Activated naive CD8-positive, alpha-beta T cell (primary cell): ENCODE results near the gene MAX.

Experiments
- H3K27ac Mint-ChIP-seq: one replicate; pipeline ENCODE4 v1.8.0; 2021; ENCODE audit warnings: mixed read lengths
- H3K27me3 Mint-ChIP-seq: one replicate; pipeline ENCODE4 v1.8.0; 2021; ENCODE audit warnings: mixed read lengths
- H3K36me3 Mint-ChIP-seq: one replicate; pipeline ENCODE4 v1.8.0; 2021; ENCODE audit warnings: mixed read lengths
- H3K4me1 Mint-ChIP-seq: one replicate; pipeline ENCODE4 v1.8.0; 2021; ENCODE audit warnings: low read depth, mixed read lengths
- H3K4me3 Mint-ChIP-seq: one replicate; pipeline ENCODE4 v1.8.0; 2021; ENCODE audit warnings: mild to moderate bottlenecking, mixed read lengths
- H3K9me3 Mint-ChIP-seq: one replicate; pipeline ENCODE4 v1.8.0; 2021; ENCODE audit warnings: low read depth, mixed read lengths

Gene MAX, protein sequence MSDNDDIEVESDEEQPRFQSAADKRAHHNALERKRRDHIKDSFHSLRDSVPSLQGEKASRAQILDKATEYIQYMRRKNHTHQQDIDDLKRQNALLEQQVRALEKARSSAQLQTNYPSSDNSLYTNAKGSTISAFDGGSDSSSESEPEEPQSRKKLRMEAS

DNA sequence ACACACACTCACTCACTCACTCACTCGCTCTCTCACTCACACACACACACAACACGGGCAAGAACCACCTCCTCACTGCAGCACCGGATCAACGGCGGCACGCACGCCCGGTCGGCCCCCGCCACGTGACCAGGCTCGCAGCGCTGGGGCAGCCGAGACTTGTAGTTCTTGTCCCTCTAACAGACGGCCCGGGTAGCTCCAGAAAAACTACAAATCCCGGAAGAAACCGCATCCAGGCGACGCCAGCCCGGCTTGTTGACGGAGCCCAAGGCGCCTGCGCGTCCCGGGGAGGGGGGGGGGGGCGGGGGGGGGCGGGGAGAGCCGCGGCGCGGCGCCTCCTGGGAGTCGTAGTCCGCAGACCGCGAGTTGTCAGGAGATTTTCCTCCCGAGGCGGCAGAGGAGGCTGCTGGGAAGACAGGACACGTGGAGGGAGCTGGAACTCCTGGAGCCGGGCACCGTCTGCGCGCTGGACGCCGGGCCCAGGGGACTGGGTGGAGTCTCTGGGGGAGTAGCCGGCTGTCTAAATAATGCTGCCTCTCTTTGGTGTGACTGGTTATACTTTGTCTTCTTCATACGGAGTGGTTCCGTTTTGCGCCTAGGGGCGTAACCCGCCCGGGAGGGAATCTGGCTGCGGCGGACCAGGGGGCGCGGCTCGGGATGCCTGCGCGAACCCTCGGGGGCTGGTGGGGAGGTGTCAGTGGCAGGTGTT lies at the start of gene MAX:
Gene MAX, minus strand, starts transcription at position 77 of the 709 bp plus-strand sequence. CDS start 178 bp downstream, outside the sequence.
- peak within 1 kb of the TSS; percentile 97 for H3K27ac Mint-ChIP-seq
- H3K36me3 Mint-ChIP-seq = peaks cover 3% of the 10 kb centered on the region
- peak within 1 kb of the TSS; percentile 96 for H3K4me3 Mint-ChIP-seq
- H3K4me1 Mint-ChIP-seq = peaks cover 36% of the 10 kb centered on the region
- H3K27me3 Mint-ChIP-seq = no peaks in the 10 kb centered on the region
- H3K9me3 Mint-ChIP-seq = no peaks in the 10 kb centered on the region

DNA sequence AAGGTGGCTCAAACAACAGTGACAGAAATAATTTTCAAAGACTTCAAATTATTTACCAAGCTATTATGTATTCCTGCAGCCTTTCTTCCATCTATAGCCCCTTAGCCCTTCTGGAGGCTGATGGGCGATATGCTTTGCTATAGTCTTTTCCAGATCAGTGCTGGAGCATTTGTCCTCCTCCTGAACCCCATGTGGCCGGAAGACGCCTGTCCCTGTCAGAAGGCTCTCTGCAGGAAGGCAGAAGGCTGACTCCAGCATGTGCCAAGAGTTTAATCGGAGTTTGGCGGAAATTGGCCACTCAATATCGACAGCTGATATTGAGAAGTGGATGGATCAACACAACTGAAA lies 49.3 kb upstream of the MAX start:
- no peaks in the 10 kb centered on the region for H3K4me1 Mint-ChIP-seq

DNA sequence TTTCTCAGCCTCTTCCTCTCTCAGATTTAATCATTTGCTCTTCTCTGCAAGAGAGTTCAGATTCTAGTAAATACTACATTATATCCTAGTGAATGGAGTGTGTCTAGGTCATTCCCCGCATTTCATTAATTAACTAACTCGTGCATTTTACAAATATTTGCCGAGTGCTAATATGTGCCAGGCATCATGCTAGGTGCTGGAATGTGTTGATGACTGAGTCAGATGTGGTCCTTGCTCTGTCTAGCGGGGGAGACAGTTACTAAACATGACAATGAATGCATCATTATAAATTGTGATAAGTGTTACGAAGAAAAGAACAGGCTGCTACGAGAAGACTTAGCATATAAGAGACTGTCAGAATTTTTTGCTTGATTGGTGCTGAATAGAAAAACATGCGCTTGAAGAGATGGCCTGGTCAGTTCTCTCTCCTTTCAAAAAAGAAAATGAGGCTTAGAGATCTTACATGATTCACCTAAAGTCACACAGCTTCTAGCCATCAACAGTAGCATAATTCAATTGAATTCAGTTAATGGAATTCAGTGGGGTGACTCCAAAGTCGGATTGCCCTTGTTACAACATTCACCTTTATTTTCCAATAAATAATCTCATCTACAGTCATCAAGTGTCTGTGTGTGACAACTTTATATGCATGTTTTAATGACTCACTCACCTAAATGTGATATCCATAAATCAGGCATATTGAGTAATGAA lies 48.7 kb upstream of the MAX start:
- Mint-ChIP-seq H3K4me1 (no peaks in the 10 kb centered on the region), H3K27me3 (peaks cover 2% of the 10 kb centered on the region), H3K36me3 (no peaks in the 10 kb centered on the region), H3K9me3 (no peaks in the 10 kb centered on the region), H3K4me3 (no peak overlapping the region), H3K27ac (no peak overlapping the region)

More for the DNA sequence above, 49.3 kb upstream of the MAX start:
- no peaks in the 10 kb centered on the region for H3K9me3 Mint-ChIP-seq
- no peak overlapping the region for H3K27ac Mint-ChIP-seq
- no peak overlapping the region for H3K4me3 Mint-ChIP-seq
- peaks cover 2% of the 10 kb centered on the region for H3K27me3 Mint-ChIP-seq
- no peaks in the 10 kb centered on the region for H3K36me3 Mint-ChIP-seq

DNA sequence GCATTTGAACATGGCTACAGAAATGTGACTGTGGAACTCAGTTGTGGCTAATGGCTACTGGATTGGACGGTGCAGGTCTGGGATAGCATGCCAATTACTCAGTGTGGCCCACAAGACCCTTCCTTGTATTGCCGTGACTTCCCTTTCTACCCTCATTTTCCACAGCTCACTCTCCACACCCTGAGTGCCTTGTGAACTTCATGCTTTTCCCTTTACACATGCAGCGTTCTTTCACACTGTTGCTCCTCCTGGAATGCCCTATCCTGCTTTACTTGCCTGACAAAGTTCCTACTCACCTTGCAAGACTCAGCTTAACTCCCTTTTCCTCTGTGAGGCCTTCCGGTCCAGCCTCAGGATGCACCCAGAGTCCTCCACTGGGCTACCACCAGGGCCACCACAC lies 46.8 kb upstream of the MAX start:
- Mint-ChIP-seq H3K27me3 (peaks cover 5% of the 10 kb centered on the region), H3K36me3 (no peaks in the 10 kb centered on the region), H3K27ac (no peak overlapping the region), H3K4me3 (no peak overlapping the region), H3K4me1 (no peaks in the 10 kb centered on the region), H3K9me3 (no peaks in the 10 kb centered on the region)

DNA sequence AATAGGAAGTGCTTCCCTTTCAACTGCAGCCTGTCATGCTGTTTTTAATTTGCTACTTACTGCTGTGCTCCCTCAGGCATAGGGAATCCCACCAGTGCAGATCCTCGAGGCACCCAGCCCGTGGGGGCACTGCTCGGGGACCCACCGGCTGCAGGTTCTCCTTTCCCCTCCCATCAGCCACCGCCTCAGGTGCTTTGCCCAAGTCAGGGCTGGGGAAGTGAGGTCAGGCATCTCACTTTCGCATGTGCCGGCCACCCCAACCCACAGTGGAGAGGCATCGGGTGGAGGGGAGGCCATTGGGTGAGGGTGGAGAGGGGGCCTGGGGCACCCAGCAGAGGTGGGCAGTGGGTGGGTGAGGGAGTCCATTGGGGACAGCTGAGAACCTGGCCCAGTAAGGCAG lies 41.9 kb upstream of the MAX start:
- Mint-ChIP-seq H3K4me1 (no peaks in the 10 kb centered on the region), H3K9me3 (no peaks in the 10 kb centered on the region), H3K27ac (no peak overlapping the region), H3K27me3 (peaks cover 4% of the 10 kb centered on the region), H3K4me3 (no peak overlapping the region), H3K36me3 (no peaks in the 10 kb centered on the region)

DNA sequence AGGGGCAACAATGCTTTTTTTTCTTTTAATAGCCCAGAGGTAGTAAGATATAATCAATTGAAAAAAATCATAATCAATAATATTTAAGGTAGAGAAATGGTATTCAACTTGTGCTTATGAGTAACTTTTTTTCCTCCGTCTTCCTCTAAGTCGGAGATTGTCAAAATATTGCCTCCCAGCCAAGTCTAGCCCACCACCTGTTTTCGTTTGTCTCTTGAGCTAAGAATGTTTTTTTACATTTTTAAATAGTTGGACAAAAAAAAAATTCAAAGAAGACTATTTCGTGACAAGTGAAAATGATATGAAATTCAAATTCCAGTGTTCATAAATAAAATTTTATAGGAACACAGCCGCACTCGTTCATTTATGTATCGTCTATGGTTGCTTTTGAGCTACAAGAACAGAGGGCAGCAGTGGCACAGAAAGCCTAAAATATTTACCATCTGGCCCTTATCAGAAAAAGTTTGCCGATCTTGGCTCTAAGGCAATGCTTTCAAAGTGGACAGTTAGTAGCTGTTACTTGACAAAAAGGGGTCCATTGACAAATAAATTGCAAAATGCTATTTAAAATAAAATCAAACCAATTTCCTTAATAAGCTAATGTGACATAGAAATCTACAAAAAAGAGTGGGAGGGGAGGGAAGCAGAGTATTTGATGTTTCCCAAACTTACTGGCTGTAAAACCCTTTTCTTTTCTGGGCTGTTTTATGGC lies 40.8 kb upstream of the MAX start:
- H3K9me3 Mint-ChIP-seq = no peaks in the 10 kb centered on the region
- H3K27ac Mint-ChIP-seq = no peak overlapping the region
- no peaks in the 10 kb centered on the region for H3K4me1 Mint-ChIP-seq
- H3K27me3 Mint-ChIP-seq = peaks cover 4% of the 10 kb centered on the region
- no peaks in the 10 kb centered on the region for H3K36me3 Mint-ChIP-seq
- no peak overlapping the region for H3K4me3 Mint-ChIP-seq

DNA sequence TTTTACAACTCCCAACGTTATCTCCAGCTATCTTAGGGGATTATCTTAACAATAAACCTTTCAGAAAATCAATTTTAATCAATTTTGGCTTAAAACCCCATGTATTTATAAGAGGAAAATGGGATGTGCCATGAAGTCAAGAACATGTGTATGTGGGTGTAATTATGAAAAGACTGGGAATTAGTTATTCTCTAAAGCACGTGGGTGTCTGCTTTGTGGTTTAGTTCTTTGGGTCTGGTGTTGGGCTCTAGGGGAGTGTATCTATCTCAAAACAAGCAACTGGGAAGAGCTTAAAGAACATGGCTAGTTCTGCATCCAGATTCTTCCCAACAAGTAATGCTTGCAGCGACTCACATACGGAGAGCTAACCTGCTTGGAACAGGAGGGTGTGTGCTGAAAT lies 40.1 kb upstream of the MAX start:
- Mint-ChIP-seq H3K27me3 (peaks cover 4% of the 10 kb centered on the region), H3K36me3 (no peaks in the 10 kb centered on the region), H3K27ac (no peak overlapping the region), H3K4me3 (no peak overlapping the region), H3K4me1 (no peaks in the 10 kb centered on the region), H3K9me3 (no peaks in the 10 kb centered on the region)

DNA sequence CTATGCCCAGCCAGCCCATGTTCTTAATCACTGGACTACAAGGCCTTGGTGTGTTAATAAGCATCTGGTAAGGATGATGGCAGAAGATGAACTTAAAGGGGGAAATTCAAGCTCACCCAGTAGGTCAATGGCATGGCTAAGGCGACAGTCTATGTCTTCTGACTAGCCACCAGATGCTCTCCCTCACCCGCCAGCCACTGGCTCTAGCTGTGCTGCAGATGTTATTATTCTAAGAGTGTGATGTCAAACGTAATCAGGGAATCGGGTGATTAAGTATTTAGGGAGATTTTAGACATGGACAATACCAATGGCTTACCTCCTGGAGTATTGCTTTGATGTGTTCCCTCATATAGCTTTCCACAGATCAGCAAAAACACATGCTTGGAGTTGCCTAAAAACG lies 39.2 kb upstream of the MAX start:
- no peak overlapping the region for H3K4me3 Mint-ChIP-seq
- H3K36me3 Mint-ChIP-seq = no peaks in the 10 kb centered on the region
- peaks cover 4% of the 10 kb centered on the region for H3K27me3 Mint-ChIP-seq
- no peak overlapping the region for H3K27ac Mint-ChIP-seq
- no peaks in the 10 kb centered on the region for H3K9me3 Mint-ChIP-seq
- no peaks in the 10 kb centered on the region for H3K4me1 Mint-ChIP-seq

DNA sequence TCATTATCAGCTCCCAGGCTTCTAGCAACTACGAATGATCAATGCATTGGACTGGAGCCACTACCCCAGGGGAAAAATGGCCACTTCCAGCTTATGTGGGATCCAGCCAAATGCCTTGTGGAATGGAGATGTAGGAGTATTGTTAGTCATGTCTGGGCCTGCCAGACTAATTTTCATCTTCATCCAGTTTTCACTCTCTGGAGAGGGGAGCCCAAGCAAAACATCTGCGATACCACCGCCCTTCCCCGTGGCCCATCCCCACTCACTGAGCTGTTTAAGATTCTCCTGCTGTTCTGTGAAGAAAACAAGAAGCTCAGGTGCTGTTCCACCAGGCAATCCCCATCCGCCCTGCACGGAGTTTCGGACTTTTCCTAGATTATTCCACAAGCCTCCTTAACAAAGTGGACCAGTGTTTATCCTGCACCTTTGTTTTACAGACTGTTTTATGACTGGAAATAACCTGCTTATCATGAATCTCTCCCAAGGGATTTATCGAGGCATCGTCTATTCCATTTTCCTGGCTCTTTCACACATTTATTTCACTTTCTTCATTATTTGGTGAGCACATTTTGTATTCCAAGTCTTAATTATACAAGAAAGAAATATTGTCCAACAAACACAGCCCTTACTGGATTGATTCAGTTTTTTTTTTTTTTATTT lies 35.5 kb upstream of the MAX start:
- Mint-ChIP-seq H3K27me3 (no peaks in the 10 kb centered on the region), H3K4me1 (peaks cover 6% of the 10 kb centered on the region), H3K4me3 (no peak overlapping the region), H3K27ac (no peak overlapping the region), H3K36me3 (no peaks in the 10 kb centered on the region), H3K9me3 (no peaks in the 10 kb centered on the region)

DNA sequence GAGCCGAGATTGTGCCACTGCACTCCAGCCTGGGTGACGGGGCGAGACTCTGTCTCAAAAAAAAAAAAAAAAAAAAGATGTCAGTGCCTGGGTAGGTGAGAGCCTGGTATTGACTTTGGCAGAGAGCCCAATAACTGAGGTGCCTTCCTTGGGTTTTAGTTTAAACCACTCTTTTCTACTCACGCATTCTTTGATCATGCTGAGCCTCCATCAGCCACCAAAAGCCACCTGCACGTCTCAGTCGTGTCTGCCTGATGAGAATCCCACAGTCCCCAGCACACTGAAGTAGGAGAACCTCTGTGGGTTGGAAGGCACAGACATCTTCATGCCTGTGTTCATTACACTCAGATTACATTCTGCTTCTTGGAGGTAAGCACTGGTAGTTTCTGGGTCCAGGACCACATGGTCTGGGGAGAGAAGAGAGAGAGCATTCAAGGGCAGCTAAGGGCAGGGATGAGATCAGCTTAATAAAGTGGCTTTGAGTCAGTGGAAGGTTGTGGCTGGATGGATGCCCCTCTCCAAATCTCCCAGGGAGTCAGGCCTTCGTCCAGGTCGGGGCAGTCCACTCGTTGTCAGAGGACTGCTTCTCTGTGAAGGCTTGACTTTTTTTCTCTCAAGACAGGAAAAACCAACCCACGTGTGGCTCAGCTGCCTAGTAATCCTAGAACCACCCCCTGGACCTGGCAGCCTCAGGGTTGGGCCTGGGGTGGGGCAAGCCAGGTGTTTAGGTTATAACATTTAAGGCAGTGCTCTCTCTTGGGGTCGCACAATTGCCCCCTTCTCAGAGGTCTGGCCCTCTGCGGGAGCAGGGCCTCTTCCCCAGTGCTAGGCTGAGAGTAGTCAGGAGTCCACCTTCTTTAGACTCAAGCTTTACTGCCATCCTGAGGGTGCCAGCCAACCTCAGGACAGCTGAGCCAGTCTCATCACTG lies 32.6 kb upstream of the MAX start:
- Mint-ChIP-seq H3K4me1 (peaks cover 6% of the 10 kb centered on the region), H3K9me3 (no peaks in the 10 kb centered on the region), H3K27ac (no peak overlapping the region), H3K27me3 (no peaks in the 10 kb centered on the region), H3K36me3 (no peaks in the 10 kb centered on the region), H3K4me3 (no peak overlapping the region)

DNA sequence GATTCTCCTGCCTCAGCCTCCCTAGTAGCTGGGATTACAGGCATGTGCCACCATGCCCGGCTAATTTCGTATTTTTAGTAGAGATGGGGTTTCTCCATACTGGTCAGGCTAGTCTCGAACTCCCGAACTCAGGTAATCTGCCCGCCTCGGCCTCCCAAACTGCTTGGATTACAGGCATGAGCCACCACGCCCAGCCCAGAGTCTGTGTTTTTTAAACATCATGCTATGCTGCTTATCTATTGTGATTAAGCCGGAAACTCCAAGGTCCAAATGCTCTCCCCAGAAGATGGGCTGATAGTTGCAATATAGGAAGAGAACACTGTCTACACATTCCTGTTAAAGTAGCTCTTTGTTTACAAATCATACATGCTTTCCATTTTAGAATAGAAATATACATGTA lies 30.5 kb upstream of the MAX start:
- Mint-ChIP-seq H3K36me3 (no peaks in the 10 kb centered on the region), H3K27me3 (peaks cover 2% of the 10 kb centered on the region), H3K27ac (no peak overlapping the region), H3K4me1 (peaks cover 6% of the 10 kb centered on the region), H3K9me3 (no peaks in the 10 kb centered on the region), H3K4me3 (no peak overlapping the region)

DNA sequence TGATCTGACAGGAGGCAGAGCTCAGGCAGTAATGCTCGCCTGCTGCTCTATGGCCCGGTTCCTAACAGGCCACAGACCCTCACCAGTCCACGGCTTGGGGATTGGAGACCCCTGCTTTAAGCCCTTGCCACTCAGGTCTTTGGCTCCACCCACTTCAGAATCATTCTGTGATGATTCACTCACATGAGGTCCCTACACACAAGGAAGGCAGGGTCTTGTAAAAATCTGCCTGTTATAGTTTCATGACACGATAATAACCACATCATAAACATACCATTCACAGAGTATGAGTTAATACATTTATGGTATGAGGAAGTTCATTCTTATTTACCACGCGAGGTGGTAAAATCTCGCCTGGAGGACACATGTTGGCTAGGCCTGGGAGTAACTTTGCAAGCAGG lies 29.0 kb upstream of the MAX start:
- H3K4me1 Mint-ChIP-seq = peaks cover 6% of the 10 kb centered on the region
- H3K36me3 Mint-ChIP-seq = no peaks in the 10 kb centered on the region
- H3K27me3 Mint-ChIP-seq = peaks cover 2% of the 10 kb centered on the region
- no peak overlapping the region for H3K27ac Mint-ChIP-seq
- no peak overlapping the region for H3K4me3 Mint-ChIP-seq
- no peaks in the 10 kb centered on the region for H3K9me3 Mint-ChIP-seq

DNA sequence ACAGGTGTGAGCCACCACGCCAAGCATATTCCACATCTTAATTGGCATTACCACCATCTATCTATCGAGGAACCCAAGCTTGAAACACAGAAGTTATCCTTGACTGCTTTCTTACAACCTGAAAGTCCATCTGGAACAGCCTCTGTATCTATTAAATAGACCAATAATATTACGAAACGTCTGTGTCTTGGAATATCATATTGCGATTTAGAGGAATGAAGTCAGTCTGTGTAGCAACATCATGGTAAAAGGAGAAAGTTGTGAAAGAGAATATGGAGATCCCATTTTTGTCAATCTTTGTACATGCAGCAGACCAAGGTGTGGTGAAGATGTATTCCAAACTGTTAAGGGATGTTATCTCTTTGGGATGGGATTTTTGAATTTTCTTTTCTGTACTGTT lies 25.8 kb upstream of the MAX start:
- Mint-ChIP-seq H3K9me3 (no peaks in the 10 kb centered on the region), H3K36me3 (no peaks in the 10 kb centered on the region), H3K4me3 (no peak overlapping the region), H3K27me3 (peaks cover 4% of the 10 kb centered on the region), H3K4me1 (no peaks in the 10 kb centered on the region), H3K27ac (no peak overlapping the region)
